ENCODE data around the gene FMN2. TPM values are rescaled to one million over a fixed set of nuclear protein-coding genes. Genes with fewer than 3 reads are reported as not detected.

FMN2 gene
- total RNA-seq, 4 donors from 2014 or later: 0.75 to 1.8 (median 1.2) TPM

GRCh38 chr1:240274569-240274968 lies 182.9 kb downstream of the FMN2 start:
- TF ChIP-seq CTCF (IDR thresholded peaks at IDR 0.05; ENCODE audit: low read depth): no peak

DNA sequence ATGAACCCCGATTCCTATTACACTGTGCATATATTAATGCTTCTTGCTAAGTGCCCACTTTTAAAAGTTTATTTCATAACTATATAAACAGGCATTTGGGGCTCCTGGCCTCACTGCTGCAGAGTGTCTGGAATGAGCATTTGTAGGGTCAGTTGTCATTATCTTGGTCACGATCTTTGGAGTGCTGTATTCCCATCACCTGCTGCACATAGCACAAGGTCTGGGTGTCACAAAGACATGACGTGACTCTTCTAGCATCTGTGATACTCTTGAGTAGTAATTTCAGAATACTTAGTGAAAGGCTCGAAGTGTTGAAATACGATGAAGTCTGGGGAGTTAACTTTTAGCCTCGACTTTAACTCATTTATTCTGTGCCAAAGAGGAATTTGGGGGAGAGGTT lies 186.4 kb downstream of the FMN2 start:
- no peak for TF ChIP-seq CTCF (IDR thresholded peaks at IDR 0.05; ENCODE audit: low read depth)

DNA sequence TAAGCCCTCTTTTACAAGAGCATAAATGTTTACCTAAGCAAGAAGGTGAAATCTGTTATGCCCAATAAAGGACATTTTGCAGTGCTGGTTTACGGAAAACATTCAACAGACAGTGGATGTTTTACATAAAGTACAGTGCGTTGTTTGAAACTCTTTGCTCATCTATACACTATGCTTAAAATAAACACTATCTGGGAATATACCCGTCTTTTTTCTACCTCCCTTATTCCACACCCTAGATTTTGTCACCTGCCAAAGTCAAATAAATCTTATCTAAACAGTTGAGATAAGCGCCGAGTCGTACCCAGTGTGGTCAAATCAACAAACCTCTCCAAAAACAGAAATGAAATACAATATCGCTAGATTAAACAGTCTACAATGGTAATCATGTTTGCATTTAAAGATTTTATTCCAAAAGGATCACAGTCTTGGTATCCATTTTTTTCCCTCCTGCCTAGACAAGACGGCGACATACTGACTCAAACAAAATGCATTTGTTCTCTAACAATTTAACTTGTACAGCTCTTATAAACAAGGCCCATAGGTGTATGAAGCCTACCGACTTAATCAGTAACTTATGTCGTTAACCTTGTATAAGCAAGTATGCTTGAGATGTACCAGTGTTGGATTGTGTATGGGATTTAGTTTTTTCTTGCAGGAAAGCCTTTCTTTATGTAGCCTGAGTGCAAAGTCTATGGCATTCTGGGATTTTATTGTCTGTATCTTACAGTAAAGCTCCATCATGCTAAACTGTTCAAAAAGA lies 189.1 kb downstream of the FMN2 start:
- TF ChIP-seq CTCF (IDR thresholded peaks at IDR 0.05; ENCODE audit: low read depth): no peak

- no peak for TF ChIP-seq CTCF (IDR thresholded peaks at IDR 0.05; ENCODE audit: low read depth)
Observed at GRCh38 chr1:240282061-240282830, 190.6 kb downstream of the FMN2 start.

DNA sequence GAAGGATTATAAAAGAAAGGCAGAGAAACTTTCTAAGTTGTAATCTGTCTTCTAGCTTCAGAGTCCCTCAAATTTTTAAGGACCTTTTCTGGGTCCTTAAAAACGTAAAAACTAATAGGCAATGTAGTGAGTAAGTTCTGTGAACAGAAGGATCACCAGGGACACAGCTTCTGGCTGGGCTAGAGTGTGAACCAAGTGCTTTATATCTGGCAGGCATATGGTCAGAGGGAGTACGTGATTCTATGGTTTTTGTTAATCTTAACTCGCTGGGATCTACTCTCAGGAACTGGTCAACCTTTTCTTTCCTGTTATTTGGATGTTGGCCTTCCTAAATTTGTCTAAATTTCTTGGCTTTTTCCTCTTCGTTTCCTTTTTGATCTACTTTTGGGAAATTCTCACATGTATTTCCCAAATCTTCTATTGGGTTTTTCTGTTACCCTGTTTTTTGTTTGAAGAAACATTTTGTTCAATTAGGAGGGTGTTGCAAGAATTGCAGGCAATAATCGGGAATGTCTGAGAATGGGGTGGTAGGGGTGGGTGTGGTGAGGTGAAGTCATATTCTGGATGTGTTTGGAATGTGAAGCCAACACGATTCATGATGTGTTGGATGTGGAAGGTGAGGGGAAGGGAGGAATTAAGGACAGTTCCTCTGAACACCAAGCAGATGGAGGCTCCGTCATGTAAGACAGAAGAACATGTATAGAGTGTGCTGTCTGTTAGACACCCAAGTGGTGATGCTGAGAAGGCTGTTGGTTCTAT lies 193.2 kb downstream of the FMN2 start:
- TF ChIP-seq CTCF (IDR thresholded peaks at IDR 0.05; ENCODE audit: low read depth): no peak

DNA sequence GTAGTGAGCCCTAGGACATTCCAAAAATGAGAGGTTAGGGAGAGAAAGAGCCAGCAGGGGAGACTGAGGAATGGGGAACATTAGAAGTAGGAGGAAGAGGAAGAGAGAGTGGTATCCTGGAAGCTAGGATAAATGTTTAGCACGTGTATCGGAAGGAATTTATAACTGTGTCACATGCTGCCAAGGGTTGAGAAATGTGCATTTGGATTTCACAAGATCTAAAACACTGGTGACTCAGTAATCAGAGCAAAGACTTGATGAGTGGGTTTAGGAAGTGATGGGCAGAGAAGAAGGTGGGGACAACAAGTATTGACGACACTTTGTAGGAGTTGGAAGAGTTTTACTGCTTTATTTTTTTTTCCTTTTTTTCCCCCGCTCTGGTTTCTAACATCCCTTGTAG lies 193.9 kb downstream of the FMN2 start:
- TF ChIP-seq CTCF (IDR thresholded peaks at IDR 0.05; ENCODE audit: low read depth): no peak

- no peak for TF ChIP-seq CTCF (IDR thresholded peaks at IDR 0.05; ENCODE audit: low read depth)
Observed at GRCh38 chr1:240287722-240288121, 196.0 kb downstream of the FMN2 start.

Data from subcutaneous adipose tissue (tissue), 4 donors.